NCI-H146 (cell line): ENCODE data around the gene NTSR2.

Experiments used
- DNase-seq: peaks from one replicate; lab custom pipeline; 2025; lab: John Stamatoyannopoulos, UW

The NTSR2 gene

DNA sequence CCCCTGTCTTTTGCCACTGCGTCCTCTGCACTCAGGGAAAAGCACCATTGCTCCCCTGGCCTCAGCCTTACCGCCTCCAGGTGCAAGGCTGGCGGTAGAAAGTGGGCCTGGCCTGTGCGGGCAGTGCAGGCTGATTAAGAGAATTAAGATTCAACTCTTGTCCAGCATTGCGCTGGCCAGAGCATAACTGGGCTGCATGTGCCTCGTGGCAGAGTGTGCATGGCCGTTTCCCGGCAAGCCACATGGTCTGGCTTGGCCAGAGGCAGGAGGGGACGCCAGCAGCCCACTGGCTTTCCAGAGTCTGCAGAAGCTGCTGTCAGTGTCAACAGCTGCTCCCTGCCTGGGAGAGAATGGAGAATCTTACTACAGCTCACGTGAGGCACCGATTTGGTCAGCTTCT lies 12.3 kb downstream of the NTSR2 start:
- no peak for DNase-seq

- no peak for DNase-seq
These were observed 12.8 kb downstream of the NTSR2 start for GRCh38 chr2:11657195-11657594.

DNA sequence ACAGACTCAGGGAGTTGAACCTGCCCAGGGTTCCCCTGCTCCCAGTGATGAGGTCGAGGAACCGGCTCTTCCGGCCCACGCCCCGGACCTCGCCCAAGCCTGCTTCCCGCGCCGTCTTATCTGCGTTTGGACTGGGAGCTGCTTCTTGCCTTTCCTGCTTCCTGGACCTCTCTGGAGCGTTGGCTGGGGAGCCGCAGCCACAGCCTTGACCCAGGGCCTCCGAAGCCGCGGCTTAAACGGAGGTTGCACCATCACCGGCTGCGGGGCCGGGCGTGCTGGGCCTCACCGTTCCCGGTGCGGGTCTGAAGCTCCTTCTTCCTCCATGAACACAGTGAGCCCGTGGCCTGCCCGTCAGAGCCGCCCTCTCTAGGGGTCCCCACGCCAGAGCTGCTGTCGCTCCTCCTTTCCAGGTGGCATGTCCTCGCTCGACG lies 13.3 kb downstream of the NTSR2 start:
- no peak for DNase-seq

GRCh38 chr2:11656252-11656651 lies 13.7 kb downstream of the NTSR2 start:
- no peak for DNase-seq

- DNase-seq: no peak
These were observed 14.5 kb downstream of the NTSR2 start for GRCh38 chr2:11655495-11655894.

DNA sequence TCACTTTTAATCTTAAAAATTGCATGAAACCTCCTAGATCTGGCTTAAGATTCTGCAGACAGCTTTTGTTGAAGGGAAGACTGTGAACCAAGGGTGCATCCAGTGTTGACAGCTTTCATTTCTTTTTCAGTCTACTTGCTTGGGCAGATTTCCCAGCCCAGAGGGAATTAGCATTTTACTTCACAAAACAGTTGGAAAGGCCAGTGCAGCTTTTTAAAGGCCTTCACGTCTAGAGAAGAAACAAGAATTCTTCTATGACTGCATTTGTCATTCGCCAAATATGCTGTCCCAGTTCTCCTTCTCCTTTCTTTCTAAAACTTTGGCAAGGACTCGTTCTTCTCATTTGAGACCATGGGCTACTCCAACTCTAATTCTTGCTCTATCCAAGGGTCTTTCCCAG lies 17.4 kb downstream of the NTSR2 start:
- DNase-seq: no peak

DNA sequence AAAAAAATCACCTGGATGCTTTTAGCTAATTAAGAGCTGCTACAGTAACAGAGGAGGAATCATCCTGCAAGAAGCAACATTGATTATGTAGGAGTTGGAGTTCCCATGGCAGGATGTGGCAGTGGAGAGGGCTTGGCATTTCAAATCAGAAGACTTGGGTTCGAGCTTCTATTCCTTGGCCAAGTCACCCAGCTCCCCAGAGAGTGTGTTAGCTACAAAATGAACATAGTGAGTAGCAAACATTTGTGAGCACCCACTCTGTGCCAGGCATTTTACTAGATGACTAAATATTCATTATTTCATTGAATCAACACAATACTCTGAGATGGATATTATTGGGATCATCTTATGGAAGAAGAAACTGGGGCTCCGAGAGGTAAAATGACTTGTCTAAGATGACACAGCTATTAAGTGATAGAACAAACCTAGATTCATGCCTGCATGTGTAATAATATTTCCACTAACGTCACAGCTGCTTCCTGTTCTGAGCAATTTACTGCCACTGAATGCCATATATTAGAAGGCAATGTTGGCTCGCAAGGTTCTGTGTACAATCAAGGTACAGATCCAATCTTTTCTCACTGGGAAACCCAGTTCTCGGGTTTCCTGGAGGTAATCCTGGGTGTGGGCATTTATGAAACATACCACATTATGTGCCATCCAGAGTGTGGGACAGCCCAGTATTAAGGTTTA lies 18.0 kb downstream of the NTSR2 start:
- no peak for DNase-seq

DNA sequence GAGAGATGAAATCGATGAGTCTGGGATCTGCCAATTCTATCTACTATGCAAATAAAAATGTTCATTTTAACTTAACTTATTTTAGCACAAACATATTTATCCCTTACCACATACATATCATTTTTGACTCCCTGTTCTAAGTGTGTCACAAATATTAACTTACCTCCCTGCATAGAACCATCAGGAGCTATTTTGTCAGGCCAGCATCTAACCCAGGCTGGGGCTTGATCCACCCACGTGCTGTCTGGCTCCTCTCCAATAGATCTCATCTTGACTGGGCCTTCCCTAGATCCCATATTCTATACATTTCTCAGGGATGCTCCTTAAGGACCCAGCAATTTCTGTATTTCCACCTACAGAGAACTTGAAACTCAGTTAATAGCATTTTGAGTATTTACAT lies 20.9 kb downstream of the NTSR2 start:
- no peak for DNase-seq

DNA sequence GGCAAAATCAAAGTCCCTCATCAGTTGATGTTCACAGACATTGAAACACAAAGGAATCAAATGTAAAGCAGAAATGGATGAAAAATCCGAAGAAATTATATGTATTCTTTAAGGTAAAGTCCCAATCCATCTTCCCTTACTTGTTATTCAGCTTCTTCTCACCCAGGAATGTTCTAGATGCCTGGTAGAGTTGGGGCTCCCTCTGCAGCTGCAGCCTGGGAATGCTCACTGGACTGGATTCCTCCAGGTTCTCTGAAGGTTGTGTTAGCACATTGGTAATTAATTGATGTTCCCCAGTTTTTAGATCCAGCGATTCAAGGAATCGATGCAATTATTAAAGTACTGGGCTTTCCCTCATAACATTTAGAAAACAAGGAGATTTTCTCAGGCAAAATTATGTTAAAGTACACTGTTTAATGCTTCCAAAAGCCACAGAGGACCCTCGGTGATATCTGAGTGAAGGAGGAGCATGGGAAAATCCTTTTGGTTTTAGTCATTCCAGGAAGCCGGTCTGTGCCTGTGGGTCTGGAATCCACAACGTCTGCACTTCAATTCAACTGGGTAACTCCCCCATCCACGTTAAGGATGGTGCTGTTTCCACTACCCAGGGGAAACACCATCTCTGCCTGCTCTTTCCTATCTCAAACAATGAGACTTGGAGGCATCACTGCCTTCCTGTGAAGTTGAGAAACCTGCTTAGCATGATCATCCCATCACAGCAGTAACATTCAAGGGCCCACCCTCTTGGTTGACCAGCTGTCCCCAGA lies 22.0 kb downstream of the NTSR2 start:
- no peak for DNase-seq

DNA sequence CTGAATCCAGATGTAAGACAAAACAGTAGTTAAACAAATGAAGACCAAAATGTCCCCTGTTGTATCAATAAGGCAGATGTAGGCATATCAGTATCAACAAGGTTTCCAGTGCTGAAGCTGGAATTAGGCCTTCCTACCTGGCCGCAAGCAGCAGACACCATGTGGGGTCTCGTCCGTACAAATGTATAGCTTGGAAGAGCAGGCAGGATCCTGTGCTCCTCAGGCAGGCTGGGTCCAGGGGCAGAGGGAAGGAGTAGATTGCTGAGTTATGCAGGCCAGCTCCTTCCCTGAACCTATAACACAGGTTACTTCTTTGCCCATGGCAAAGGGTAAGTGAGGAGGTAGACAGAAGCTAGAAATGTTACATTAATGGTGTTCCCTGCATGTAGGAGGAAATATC lies 23.5 kb downstream of the NTSR2 start:
- no peak for DNase-seq

DNA sequence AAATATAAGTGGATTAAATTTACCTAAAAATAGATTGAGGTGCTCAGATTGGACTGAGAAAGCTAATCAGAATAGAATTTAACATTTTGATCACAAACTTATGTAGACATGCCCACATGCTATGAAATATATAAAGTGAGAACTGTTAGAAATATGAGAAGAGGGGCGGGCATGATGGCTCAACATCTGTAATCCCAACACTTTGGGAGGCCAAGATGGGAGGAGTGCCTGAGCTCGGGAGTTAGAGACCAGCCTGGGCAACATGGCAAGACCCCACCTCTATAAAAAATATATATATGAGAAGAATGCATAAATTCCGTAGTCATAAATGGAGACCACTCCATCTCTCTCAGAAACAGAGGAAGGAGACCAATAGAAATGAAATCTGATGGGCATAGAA lies 25.7 kb downstream of the NTSR2 start:
- no peak for DNase-seq

- DNase-seq: no peak
These were observed 27.0 kb downstream of the NTSR2 start for GRCh38 chr2:11642972-11643371.

DNA sequence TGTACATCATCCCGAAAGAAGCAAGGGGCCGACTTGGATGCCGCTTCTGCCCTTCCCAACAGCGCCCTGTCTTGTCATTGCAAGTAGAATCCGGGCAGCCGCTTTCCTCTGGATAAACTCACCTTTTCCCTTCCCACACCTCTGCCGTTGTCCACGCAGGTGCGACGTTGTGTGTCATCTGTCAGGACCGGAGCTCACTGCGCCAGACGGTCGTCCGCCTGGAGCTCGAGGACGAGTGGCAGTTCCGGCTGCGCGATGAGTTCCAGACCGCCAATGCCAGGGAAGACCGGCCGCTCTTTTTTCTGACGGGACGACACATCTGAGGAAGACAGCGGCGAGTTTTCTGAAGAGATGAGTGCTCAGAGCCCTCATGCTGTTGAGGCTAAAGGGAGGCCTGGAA lies 29.9 kb downstream of the NTSR2 start:
- no peak for DNase-seq

DNA sequence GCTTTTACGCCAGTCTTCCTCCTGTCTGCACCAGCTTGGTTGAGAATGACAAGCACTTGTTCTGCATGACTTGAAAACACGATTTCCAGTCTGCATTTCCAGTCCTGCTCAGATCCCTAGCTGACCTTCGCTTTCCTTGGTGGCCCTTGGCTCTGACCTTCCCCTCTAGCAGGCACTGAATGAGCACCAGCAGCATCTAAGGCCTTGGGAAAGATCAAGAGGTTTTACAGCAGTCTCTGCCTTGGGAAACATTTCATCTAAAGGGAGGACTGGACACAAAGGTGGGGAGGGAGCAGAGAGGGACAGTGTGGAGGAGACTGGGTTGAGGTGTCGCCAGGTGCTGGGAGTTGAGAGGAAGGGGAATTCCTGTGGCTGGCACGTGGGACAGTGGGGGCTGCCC lies 30.5 kb downstream of the NTSR2 start:
- DNase-seq: no peak

DNA sequence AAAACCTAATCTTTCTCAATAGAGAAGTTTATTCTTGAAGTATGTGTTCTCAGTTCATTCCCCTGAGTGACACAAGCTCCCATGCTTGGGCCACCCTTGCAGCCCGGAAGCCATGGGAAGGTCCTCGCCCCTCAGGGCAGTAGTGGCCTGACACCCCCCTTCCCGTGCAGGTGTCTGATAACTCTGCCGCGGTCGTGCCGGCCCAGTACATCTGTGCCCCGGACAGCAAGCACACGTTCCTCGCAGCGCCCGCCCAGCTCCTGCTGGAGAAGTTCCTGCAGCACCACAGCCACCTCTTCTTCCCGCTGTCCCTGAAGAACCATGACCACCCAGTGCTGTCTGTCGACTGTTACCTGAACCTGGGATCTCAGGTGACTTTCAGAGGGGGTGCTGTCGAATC lies 32.4 kb downstream of the NTSR2 start:
- no peak for DNase-seq

DNA sequence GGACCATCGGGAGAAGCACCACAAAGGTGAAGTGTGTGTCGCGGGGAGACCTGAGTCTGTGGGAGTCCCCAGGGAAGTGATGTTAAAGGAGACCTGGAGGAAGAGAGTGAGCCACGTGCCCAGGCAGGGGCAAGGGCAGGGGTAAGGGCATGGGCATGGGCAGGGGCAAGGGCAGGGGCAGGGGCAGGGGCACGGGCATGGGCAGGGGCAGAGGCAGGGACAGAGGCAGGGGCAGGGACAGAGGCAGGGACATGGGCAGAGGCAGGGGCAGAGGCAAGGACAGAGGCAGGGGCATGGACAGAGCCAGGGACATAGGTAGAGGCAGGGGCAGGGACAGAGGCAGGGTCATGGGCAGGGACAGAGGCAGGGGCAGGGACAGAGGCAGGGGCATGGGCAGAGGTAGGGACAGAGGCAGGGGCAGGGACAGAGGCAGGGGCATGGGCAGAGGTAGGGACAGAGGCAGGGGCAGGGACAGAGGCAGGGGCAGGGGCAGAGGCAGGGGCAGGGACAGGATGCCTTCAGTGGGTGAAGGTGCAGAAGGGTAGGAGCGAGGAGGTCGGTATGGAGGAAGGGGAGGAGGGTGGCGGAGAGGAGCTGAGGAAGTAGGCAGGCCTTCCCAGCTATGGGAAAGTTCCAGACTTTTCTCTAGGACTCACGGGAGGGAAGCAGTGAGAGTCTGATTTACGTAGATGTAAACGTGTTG lies 33.3 kb downstream of the NTSR2 start:
- DNase-seq: no peak

DNA sequence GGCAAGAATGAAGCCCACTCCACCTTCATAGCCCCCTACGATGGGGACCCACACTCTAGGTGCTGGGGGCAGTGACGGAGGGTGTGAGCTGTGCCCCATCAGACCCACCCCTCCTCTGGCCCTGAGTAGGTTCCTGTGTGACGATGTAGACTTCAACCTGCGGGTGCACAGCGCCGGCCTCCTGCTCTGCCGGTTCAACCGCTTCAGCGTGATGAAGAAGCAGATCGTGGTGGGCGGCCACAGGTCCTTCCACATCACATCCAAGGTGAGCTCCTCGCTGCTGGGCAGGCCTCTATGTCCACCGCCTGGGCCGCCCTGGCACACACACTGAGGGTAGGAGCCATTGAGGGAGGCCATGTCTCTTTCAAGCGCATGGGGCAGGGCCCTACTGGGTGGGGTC lies 34.9 kb downstream of the NTSR2 start:
- no peak for DNase-seq

DNA sequence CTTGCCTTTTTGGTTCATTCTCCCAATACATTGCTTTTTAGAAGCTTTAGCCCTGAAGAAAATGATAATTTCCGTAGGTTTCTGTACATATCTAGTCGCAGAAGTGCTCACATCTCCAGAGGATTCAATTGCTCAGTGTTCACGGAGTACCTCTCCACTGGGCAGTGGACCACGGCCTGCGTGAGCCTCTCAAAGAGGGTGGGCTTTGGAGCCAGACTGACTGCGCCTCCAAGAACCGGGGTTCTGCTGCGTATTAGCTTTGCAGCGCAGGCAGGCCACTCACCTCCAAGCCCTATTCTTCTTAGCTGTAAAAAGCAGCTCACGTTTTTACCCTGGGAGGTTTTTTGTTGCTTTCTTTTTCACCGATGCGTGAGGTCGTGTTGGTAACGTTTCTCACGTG lies 35.4 kb downstream of the NTSR2 start:
- DNase-seq: no peak

GRCh38 chr2:11633923-11634478 lies 36.0 kb downstream of the NTSR2 start:
- DNase-seq: no peak

- DNase-seq: no peak
These were observed 38.5 kb downstream of the NTSR2 start for GRCh38 chr2:11631462-11631861.

- DNase-seq: no peak
These were observed 39.1 kb downstream of the NTSR2 start for GRCh38 chr2:11630855-11631254.

GRCh38 chr2:11629851-11630250 lies 40.1 kb downstream of the NTSR2 start:
- no peak for DNase-seq

DNA sequence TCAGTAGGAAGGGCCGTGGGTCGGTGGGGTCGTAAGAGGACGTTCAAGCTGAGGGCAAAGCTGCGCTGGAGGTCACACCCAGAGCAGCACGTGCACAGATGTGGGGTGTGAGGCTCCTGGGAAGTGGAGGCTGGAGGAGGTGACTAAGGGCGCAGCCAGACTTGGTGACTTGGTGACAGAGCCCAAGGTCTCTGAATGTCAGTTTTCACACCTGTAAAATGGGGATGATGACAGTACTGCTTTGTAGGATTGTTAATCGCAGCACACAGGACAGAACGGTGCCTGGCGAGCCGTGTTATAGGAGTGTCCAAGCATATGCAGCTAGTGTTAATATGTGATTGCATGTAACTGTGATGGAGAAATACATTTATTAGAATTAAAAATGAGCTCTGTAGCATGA lies 40.8 kb downstream of the NTSR2 start:
- DNase-seq: no peak
